H9 (cell line): ENCODE results near the gene IMMP2L. TPM values are rescaled to one million over a fixed set of nuclear protein-coding genes. Genes with fewer than 3 reads are reported as not detected.

Source experiments
- DNase-seq: peaks from one replicate; pipeline ENCODE4 v3.0.0-alpha.2; 2017
- H2AFZ ChIP-seq: one replicate; pipeline ENCODE4 v1.6.1; 2013; ENCODE audit warnings: mild to moderate bottlenecking, low read length, control low read depth, moderate library complexity
- H2AK5ac ChIP-seq: 2 replicates; pipeline ENCODE4 v1.6.1; 2013; ENCODE audit warnings: low read length, control low read depth, mixed read lengths; ENCODE audit not compliant: insufficient read length
- H2BK120ac ChIP-seq: one replicate; pipeline ENCODE4 v1.6.1; 2013; ENCODE audit warnings: low read depth, mild to moderate bottlenecking, low read length, control low read depth, inconsistent platforms; ENCODE audit not compliant: poor library complexity, severe bottlenecking
- H2BK12ac ChIP-seq: 2 replicates; pipeline ENCODE4 v1.6.1; 2013; ENCODE audit warnings: low read length, control low read depth, mixed read lengths, low read depth; ENCODE audit not compliant: insufficient read length
- H2BK15ac ChIP-seq: 2 replicates; pipeline ENCODE4 v1.6.1; 2013; ENCODE audit warnings: low read depth, low read length, control low read depth
- H2BK20ac ChIP-seq: one replicate; pipeline ENCODE4 v1.6.1; 2013; ENCODE audit warnings: low read depth, mild to moderate bottlenecking, low read length, control low read depth, inconsistent platforms; ENCODE audit not compliant: poor library complexity, severe bottlenecking
- H2BK5ac ChIP-seq: 2 replicates; pipeline ENCODE4 v1.6.1; 2013; ENCODE audit warnings: low read length, control low read depth, mixed read lengths; ENCODE audit not compliant: insufficient read length
- H3K14ac ChIP-seq: 2 replicates; pipeline ENCODE4 v1.6.1; 2013; ENCODE audit warnings: low read length, control low read depth; ENCODE audit not compliant: insufficient read depth
- H3K18ac ChIP-seq: 2 replicates; pipeline ENCODE4 v1.6.1; 2013; ENCODE audit warnings: low read depth, mild to moderate bottlenecking, mixed read lengths, low read length, control low read depth; ENCODE audit not compliant: insufficient read length
- H3K23ac ChIP-seq: 2 replicates; pipeline ENCODE4 v1.6.1; 2013; ENCODE audit warnings: low read length, control low read depth, mixed read lengths, low read depth; ENCODE audit not compliant: insufficient read length
- H3K23me2 ChIP-seq: 2 replicates; pipeline ENCODE4 v1.6.1; 2013; ENCODE audit warnings: low read depth, mild to moderate bottlenecking, mixed read lengths, low read length, control low read depth; ENCODE audit not compliant: insufficient read length, poor library complexity, severe bottlenecking
- H3K27ac ChIP-seq: 2 replicates; pipeline ENCODE4 v1.5.1; 2013; ENCODE audit warnings: low read length, control low read depth, mixed read lengths, low read depth; ENCODE audit not compliant: insufficient read length
- H3K27me3 ChIP-seq: 2 replicates; pipeline ENCODE4 v1.6.1; 2013; ENCODE audit warnings: low read length, control low read depth, inconsistent platforms; ENCODE audit not compliant: insufficient read depth
- H3K4ac ChIP-seq: 2 replicates; pipeline ENCODE4 v1.6.1; 2013; ENCODE audit warnings: low read depth, mild to moderate bottlenecking, control low read depth, inconsistent platforms, low read length, moderate library complexity
- H3K4me1 ChIP-seq: 2 replicates; pipeline ENCODE4 v1.6.1; 2013; ENCODE audit warnings: low read length, control low read depth, inconsistent platforms; ENCODE audit not compliant: insufficient read depth
- H3K4me2 ChIP-seq: 2 replicates; pipeline ENCODE4 v1.6.1; 2013; ENCODE audit warnings: low read length, control low read depth, mixed read lengths; ENCODE audit not compliant: insufficient read length, insufficient read depth
- H3K56ac ChIP-seq: 2 replicates; pipeline ENCODE4 v1.6.1; 2013; ENCODE audit warnings: low read depth, mild to moderate bottlenecking, mixed read lengths, low read length, control low read depth; ENCODE audit not compliant: insufficient read length
- H3K79me1 ChIP-seq: 2 replicates; pipeline ENCODE4 v1.6.1; 2013; ENCODE audit warnings: low read depth, mild to moderate bottlenecking, moderate library complexity, low read length, control low read depth, inconsistent platforms; ENCODE audit not compliant: insufficient read depth, poor library complexity, severe bottlenecking
- H3K79me2 ChIP-seq: 2 replicates; pipeline ENCODE4 v1.6.1; 2013; ENCODE audit warnings: low read length, control low read depth, inconsistent platforms; ENCODE audit not compliant: insufficient read depth
- H3K9ac ChIP-seq: 2 replicates; pipeline ENCODE4 v1.6.1; 2013; ENCODE audit warnings: low read length, control low read depth, mixed read lengths; ENCODE audit not compliant: insufficient read length; ENCODE audit errors: extremely low read depth
- H3K9me3 ChIP-seq: one replicate; pipeline ENCODE4 v1.6.1; 2013; ENCODE audit warnings: low read depth, low read length, inconsistent platforms; ENCODE audit not compliant: control insufficient read depth
- H3T11ph ChIP-seq: one replicate; pipeline ENCODE4 v1.6.1; 2013; ENCODE audit warnings: mild to moderate bottlenecking, low read length, control low read depth, inconsistent platforms
- H4K20me1 ChIP-seq: one replicate; pipeline ENCODE4 v1.6.1; 2013; ENCODE audit not compliant: control insufficient read depth, insufficient read length, insufficient read depth
- H4K5ac ChIP-seq: 2 replicates; pipeline ENCODE4 v1.6.1; 2013; ENCODE audit warnings: low read depth, mild to moderate bottlenecking, mixed read lengths, low read length, control low read depth; ENCODE audit not compliant: insufficient read length
- H4K8ac ChIP-seq: replicated peaks from 2 replicates; pipeline ENCODE4 v1.6.1; 2013; ENCODE audit warnings: low read length, control low read depth, mixed read lengths, low read depth; ENCODE audit not compliant: insufficient read length
- H4K91ac ChIP-seq: 2 replicates; pipeline ENCODE4 v1.6.1; 2013; ENCODE audit warnings: low read depth, mild to moderate bottlenecking, moderate library complexity, mixed read lengths, low read length, control low read depth; ENCODE audit not compliant: insufficient read length
- H3K27ac Mint-ChIP-seq, 3 experiments: 2 replicates in 2 of 3; 3 replicates in 1 of 3; pipeline ENCODE4 v1.8.0; 2020 to 2021; ENCODE audit warnings: mixed read lengths in 3 of 3, mild to moderate bottlenecking in 1 of 3, moderate library complexity in 1 of 3
- H3K27me3 Mint-ChIP-seq: 2 replicates; pipeline ENCODE4 v1.8.0; 2021; ENCODE audit warnings: low read depth, mild to moderate bottlenecking, moderate library complexity, mixed read lengths
- H3K36me3 Mint-ChIP-seq, 3 experiments: 2 replicates in 2 of 3; 3 replicates in 1 of 3; pipeline ENCODE4 v1.8.0; 2020 to 2021; ENCODE audit warnings: low read depth in 3 of 3, mixed read lengths in 3 of 3; ENCODE audit not compliant: insufficient read depth in 1 of 3
- H3K4me1 Mint-ChIP-seq, 2 experiments: 2 replicates each; pipeline ENCODE4 v1.8.0; 2020; ENCODE audit warnings: mixed read lengths in 2 of 2
- H3K4me3 Mint-ChIP-seq, 2 experiments: 2 replicates in 1 of 2; 3 replicates in 1 of 2; pipeline ENCODE4 v1.8.0; 2020 to 2021; ENCODE audit warnings: mild to moderate bottlenecking in 2 of 2, mixed read lengths in 2 of 2, moderate library complexity in 1 of 2
- H3K9me3 Mint-ChIP-seq, 2 experiments: 2 replicates in 1 of 2; 3 replicates in 1 of 2; pipeline ENCODE4 v1.8.0; 2020; ENCODE audit warnings: mild to moderate bottlenecking in 2 of 2, mixed read lengths in 2 of 2, moderate library complexity in 1 of 2
- WGBS: extraction: QIAGEN DNeasy Blood & Tissue Kit; methylation state at CpG from one replicate; pipeline ENCODE4 v1.1.7; 2013; ENCODE audit warnings: missing lambda C conversion rate, low lambda C conversion rate, mixed read lengths; ENCODE audit not compliant: insufficient read length; ENCODE audit errors: extremely low coverage; 5-methylcytosine and 5-hydroxymethylcytosine counted together
- total RNA-seq: library from RNA; stranded (reverse); gene quantifications from 2 replicates; pipeline ENCODE4 v1.2.1, GENCODE V29; 2021
- TF ChIP-seq, protein P1 (sequence below): fragments of 200-600 bp; sonication (generic); conservative IDR thresholded peaks from 3 replicates; pipeline ENCODE4 v1.8.0; 2021; ENCODE audit warnings: antibody characterized with exemption, mild to moderate bottlenecking

Gene IMMP2L
- total RNA-seq, 1 experiment from 2014 or later: 14.7 TPM

DNA sequence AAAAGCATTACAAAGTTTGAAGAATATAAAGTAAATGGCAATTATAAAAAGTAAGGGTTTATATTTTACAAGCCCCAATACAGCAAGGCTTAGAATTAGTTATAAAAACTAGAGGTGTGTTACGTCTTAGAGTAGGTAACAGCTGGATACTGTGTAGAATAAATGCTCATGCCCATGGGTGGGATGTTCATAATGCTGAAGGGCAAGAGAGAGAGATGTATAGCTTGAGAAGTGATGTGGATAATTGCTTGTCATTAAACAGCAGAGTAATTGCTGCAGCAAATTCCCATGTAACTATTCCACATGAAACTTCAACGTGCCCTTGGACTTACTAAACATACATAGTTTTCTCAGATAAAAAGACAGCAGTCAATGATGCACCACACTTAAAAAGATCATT lies 233.8 kb downstream of the IMMP2L start:
- no peak overlapping the region for H3K9ac ChIP-seq
- Mint-ChIP-seq H3K27me3 (no peaks in the 10 kb centered on the region), H3K27ac (no peak overlapping the region; a peak in 1 of 7 replicates), H3K4me1 (no peaks in the 10 kb centered on the region; a peak in 1 of 4 replicates), H3K36me3 (0 out of 7 replicates have a peak, but pooled peaks cover 0 to 2% (median 0%) of the 10 kb centered on the region in 3 experiments), H3K4me3 (no peak overlapping the region), H3K9me3 (no peaks in the 10 kb centered on the region; a peak in 1 of 5 replicates)
- no peak overlapping the region for H3T11ph ChIP-seq
- H3K4me1 ChIP-seq: no peaks in the 10 kb centered on the region
- no peaks in the 10 kb centered on the region for H3K79me1 ChIP-seq
- H3K23me2 ChIP-seq: no peaks in the 10 kb centered on the region
- H3K27ac ChIP-seq: no peak overlapping the region
- H2AFZ ChIP-seq: no peak overlapping the region
- no peak overlapping the region for H3K14ac ChIP-seq
- no peak overlapping the region for H2BK20ac ChIP-seq
- no peak overlapping the region for H3K4ac ChIP-seq
- H2BK15ac ChIP-seq: no peak overlapping the region
- H4K8ac ChIP-seq: no peak overlapping the region
- no peak for DNase-seq
- no peak overlapping the region for H3K18ac ChIP-seq
- no peak overlapping the region for H2BK12ac ChIP-seq
- no peak overlapping the region for H3K56ac ChIP-seq
- no peak overlapping the region for H2BK120ac ChIP-seq
- H3K4me2 ChIP-seq: no peak overlapping the region
- no peak overlapping the region for H2BK5ac ChIP-seq
- TF ChIP-seq, protein P1, sequence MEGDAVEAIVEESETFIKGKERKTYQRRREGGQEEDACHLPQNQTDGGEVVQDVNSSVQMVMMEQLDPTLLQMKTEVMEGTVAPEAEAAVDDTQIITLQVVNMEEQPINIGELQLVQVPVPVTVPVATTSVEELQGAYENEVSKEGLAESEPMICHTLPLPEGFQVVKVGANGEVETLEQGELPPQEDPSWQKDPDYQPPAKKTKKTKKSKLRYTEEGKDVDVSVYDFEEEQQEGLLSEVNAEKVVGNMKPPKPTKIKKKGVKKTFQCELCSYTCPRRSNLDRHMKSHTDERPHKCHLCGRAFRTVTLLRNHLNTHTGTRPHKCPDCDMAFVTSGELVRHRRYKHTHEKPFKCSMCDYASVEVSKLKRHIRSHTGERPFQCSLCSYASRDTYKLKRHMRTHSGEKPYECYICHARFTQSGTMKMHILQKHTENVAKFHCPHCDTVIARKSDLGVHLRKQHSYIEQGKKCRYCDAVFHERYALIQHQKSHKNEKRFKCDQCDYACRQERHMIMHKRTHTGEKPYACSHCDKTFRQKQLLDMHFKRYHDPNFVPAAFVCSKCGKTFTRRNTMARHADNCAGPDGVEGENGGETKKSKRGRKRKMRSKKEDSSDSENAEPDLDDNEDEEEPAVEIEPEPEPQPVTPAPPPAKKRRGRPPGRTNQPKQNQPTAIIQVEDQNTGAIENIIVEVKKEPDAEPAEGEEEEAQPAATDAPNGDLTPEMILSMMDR: no peak
- H4K20me1 ChIP-seq: no peaks in the 10 kb centered on the region
- H2AK5ac ChIP-seq: no peak overlapping the region
- H3K27me3 ChIP-seq: no peaks in the 10 kb centered on the region
- no peak overlapping the region for H3K23ac ChIP-seq
- H4K5ac ChIP-seq: no peak overlapping the region
- H3K79me2 ChIP-seq: no peaks in the 10 kb centered on the region
- no CpG with 5 or more reads among the region's 2 CpGs for WGBS
- H3K9me3 ChIP-seq: no peaks in the 10 kb centered on the region
- H4K91ac ChIP-seq: no peak overlapping the region
